ENCODE results near the gene ADGRV1.

The ADGRV1 gene, protein sequence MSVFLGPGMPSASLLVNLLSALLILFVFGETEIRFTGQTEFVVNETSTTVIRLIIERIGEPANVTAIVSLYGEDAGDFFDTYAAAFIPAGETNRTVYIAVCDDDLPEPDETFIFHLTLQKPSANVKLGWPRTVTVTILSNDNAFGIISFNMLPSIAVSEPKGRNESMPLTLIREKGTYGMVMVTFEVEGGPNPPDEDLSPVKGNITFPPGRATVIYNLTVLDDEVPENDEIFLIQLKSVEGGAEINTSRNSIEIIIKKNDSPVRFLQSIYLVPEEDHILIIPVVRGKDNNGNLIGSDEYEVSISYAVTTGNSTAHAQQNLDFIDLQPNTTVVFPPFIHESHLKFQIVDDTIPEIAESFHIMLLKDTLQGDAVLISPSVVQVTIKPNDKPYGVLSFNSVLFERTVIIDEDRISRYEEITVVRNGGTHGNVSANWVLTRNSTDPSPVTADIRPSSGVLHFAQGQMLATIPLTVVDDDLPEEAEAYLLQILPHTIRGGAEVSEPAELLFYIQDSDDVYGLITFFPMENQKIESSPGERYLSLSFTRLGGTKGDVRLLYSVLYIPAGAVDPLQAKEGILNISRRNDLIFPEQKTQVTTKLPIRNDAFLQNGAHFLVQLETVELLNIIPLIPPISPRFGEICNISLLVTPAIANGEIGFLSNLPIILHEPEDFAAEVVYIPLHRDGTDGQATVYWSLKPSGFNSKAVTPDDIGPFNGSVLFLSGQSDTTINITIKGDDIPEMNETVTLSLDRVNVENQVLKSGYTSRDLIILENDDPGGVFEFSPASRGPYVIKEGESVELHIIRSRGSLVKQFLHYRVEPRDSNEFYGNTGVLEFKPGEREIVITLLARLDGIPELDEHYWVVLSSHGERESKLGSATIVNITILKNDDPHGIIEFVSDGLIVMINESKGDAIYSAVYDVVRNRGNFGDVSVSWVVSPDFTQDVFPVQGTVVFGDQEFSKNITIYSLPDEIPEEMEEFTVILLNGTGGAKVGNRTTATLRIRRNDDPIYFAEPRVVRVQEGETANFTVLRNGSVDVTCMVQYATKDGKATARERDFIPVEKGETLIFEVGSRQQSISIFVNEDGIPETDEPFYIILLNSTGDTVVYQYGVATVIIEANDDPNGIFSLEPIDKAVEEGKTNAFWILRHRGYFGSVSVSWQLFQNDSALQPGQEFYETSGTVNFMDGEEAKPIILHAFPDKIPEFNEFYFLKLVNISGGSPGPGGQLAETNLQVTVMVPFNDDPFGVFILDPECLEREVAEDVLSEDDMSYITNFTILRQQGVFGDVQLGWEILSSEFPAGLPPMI (N-terminal part only)

DNA sequence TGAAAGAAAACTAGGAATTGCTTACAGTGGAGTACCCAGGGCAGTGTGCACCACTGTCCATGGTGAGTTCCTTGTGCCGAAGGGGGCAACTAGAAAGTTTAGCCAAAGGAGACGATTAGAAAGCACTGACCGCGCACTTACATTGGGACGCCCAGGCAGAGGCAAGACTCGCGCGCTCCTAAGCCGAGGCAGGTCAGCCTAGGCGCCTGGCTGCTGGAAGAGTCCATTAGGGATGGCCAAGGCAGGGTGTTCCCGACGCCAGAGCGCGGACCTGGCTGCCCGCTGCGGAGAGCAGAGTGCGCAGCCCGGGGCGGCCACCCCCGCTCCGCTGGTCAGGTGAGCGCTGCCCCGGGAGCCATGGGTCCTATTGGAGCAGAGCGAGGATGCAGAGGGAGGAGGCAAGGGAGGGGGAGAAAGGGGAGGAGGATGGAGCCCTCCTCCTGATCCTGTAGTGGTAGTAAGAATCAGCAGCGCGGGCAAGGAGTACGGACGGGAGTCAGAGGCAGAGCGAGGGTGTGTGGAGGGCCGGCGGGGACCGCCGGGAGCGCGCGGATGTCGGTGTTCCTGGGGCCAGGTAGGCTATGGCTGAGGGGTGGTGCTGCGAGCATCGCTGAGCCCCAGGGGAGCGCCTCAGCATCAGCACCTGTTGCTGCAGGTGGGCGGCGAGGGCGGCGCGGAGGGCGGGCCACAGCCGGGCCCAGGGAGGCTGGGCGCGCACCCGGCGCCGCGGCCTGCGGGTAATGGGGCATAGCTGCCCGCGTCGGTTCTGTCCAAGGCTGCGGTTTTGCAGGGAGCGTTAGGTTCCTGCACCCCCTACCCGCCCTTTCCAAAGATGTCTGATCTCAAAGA, at the start of gene ADGRV1:
ADGRV1 (plus strand) TSS at position 454 of the 849 bp plus-strand sequence; CDS start at position 553, 99 bp downstream.
- peak; percentile 52 to 93 for DNase-seq

DNA sequence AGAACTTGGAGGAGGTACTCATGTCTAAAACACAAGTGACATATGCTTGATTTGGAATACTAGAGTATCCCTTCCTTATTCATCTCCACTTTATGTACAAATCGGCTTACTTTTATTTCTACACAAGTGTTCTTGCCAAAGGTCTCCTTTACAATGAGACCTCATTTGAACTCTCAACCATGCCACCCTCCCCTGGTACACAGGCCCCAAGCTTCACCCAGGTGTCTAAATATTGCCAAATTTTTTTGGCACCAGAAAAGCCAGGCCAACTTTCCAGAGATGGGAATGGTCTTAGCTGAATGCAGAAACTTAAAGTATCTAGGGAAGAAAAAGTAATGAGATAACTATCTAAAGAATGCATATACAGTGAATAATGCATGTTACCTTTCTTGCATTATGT, 48.2 kb upstream of the ADGRV1 start:
- no peak for DNase-seq

DNA sequence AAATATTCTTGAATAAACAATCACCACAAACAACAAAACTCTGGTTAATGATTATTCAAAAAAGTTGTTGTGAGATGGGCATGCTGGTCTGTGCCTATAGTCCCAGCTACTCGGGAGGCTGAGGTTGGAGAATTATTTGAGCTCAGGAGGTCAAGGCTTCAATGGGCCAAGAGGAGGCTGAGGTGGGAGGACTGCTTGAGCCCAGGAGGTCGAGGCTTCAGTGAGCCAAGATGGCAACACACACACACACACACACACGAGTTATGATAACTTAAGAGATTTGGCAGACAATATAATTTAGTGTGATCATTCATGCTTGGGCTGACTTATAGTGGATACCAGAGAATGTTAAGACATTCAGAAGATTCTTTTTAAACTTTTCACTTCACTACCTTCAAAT, 44.1 kb upstream of the ADGRV1 start:
- no peak for DNase-seq

DNA sequence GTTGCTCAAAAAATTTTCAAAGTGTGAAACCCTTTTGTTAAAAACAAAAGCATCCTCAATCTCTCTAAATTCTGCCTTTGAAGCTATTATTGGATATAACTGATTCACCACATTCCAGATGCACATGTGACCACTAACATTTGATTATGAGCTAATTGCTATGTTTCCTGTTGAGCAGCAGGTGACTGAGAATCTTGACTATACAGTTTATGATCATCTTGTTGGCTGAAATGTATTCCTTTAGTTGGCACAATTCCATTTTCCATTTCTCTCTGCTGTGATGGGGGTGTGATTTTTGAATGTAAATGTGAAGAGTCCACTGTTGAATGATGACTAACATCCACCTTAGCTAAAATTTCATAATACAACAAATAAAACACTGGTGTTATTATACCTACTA, 39.9 kb upstream of the ADGRV1 start:
- DNase-seq = no peak

DNA sequence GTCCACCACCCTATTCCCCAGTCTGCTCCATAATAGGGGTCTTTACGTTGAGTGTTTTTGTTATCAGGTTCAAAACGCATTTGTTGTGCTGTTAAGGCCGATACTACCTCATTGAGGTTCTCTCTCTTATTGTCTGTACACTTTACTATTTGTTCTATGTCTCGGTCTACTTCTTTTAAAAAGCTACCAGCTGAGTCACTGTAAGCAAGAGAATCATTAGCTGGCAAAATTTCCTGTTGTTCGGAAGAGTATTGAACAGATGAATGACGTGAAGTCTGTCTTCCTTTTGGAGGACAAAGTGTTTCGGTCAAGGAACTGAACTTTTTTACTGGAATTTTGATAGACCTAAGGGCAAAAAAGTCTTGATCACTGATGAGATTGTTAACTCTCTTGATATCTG, 39.5 kb upstream of the ADGRV1 start:
- DNase-seq = no peak

DNA sequence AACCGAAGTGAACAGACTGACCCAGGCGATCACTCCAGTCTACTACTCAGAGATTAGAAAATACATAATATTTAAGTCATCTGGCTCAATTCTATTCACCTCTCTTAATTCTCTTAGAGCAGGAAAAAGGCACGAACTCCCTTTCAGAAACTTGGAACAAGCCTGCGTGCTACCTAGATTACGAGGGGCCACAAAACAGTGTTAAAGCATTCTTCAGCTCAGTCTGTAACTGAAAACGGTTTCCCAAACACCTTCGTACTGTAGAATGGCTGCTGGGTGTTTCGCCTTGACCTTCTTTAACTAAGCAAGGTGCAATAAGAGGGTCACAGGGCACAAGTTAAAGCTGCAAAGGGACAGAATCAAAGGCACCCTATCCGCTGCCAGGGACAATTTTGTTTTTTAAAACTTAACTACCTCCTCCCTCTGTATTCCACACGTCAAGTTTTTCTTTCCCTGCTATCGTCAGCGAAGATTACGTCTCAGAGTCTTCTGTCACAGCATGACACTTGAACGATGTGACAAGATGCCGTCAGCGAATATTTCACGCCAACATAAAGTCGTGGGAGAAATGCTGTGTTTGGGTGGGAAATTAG, 29.9 kb upstream of the ADGRV1 start:
- no peak for DNase-seq

DNA sequence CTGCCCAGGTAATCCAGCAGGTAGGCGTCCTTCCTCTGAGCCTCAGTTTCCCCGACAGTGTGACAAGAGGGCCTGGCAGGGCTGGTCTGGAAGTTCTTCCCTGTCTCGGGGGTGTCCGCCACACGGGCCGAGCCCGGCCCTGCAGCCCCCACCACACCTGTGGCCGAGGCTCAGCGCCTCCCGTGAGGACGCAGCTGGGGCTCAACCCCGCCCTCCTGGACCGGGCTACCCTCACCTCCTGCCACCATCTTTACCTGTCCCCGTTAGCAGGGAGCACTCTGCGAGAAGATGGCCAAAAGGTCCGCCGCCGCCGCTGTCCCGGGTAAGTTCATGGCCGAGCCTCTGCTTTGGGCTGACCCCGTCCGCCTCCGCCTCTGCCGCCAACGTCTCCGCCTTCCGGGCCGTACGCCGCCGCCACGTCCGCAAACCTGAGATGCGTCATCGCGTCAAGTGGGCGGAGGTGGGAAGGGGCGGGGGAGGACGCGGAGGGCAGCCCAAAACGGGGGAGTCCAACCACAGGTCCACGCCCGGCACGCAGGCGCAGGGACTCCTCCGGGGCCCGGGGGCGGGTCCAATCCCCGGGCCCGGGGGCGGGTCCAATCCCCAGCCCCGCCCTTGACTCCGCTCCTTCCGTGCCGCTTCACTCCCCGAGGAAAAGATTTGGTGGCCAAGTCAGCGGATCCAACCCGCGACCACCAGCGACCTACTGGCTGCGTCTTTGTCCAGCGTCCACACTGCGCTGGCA, 29.2 kb upstream of the ADGRV1 start, which contains the start of gene LYSMD3:
LYSMD3 (minus strand) TSS at position 391 of the 745 bp plus-strand sequence. CDS start 4,295 bp downstream, outside the sequence.
- peak; percentile 88 to 96 for DNase-seq

DNA sequence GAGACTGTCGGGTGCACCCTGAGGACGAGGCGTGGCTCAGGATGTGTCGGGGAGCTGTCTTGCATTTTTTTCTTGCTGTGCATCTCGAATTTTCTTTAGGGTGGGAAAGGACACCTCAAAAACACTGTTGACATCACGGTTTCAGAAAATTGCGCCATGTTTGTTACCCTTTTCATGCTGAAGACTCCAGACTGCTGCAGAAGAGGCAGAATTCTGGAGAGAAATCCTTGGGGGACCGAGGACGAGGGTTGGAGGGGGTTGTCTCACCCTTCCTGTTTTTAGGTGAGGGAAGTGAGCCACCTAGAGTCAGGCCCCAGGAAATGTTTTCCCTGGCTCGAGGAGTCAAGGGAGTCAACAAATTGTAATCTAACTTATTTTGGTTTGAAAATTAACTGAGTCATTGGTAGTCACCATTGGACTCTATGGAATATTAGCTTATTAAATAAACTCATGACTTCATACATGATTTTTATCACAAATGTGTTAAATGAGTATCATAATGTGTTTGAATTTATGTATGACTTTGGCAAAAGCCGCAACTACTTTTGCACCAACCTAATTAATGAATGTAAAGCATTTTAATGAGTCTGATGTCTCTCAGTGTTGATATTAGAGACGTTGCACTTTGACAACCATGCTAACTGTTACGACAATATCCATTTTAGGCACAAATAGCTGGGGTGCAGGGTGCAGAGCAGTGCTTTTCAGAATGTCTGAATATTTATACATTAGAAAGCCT, 28.5 kb upstream of the ADGRV1 start:
- peak; percentile 69 to 78 for DNase-seq

DNA sequence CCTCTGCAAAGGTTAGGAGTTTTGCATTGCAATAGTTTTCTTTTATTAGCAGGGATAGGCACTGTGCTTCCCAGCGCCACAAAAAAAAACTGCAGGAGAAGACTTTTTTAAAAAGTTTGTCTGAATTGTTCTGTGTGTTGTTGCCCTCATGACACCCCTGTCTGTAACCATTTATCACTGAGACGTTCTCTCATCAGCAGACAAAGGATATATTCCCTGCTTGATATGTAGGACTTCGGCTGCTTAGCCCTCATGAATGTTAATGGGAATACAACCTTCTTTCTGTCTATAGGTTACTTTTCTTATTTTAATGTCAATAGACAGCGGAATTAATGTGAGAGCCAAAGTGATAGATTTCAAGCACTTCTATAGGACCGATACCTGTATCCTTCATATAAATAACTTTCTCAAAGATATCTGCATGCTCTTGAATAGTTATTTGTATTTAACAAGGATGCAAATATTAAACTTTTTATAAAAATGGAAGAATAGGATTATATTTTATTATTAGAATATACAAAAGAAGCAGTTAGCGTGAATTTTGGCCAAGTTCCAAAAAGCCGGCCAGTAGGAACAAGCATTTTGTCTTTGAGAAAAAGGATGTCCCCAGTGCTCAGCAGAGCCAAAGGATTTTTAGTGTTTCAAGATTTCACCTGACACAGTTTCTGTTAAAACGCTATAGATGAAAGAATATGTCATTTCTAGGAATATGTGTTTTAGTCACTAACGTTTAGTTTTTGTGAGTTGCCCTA, 27.7 kb upstream of the ADGRV1 start:
- DNase-seq = peak in 1 of 2 experiments; percentile 6

DNA sequence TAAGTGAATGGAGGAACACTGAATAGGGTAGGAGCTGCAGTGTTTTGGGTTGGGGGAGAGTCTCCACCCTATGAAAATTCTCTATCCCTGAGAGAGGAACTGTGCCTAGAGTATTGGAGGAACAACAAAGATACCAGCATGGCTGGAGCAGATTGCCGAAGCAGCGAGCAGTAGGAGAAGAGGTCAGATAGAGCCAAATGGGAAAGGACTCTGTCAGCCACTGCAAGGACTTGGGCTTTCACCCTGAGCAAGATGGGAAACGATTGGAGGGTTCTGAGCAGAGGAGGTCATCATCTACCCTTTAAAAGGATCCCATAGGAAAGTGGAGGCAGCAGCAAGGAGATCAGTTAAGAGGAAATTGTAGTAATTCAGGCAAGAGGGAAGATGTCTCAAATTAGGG, 24.8 kb upstream of the ADGRV1 start:
- no peak for DNase-seq

DNA sequence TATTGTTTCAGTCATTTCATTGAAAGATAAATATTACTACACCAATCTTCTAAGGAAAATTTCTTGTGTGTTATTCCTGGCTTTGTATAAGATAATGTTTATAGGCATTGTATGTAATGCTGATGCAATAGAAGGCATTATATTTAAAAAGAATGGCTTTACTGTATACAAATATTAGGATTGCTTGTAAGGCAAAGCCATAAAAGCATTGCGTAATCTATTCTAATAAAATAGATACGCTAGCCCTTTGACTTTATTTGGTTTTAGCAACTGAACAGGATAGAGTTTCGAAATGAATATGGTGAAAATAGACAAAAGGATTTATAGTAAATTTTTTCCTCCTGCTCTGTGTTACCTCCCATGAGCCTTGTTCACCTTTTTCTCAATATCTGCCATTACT, 23.7 kb upstream of the ADGRV1 start:
- no peak for DNase-seq

DNA sequence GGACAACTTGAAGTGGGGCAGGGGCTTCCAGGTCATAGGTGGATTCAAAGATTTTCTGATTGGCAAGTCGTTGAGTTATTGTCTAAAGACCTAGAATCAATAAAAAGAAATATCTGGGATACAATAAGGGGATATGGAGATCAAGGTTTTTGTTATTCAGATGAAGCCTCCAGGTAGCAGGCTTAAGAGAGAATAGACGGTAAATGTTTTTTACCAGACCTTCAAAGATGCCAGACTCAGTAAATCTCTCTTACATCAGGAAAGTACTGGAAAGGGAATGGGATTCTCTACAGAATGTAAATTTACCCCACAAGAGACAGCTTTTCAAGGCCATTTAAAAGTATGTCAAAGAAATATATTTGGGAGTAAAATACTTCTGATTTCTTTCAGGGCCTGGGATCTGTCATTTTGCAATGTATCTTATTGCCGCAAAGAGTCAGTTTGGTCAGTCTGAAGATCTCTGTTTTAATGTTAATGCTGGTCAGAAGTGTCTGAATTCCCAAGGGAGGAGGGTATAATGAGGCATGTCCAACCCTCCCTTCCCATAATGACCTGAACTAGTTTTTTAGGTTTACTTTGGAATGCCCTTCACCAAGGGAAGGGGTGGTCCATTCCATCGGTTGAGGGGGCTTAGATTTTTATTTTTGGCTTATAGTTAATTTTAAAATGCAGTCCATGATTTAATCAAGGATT, 15.6 kb upstream of the ADGRV1 start:
- DNase-seq = no peak

DNA sequence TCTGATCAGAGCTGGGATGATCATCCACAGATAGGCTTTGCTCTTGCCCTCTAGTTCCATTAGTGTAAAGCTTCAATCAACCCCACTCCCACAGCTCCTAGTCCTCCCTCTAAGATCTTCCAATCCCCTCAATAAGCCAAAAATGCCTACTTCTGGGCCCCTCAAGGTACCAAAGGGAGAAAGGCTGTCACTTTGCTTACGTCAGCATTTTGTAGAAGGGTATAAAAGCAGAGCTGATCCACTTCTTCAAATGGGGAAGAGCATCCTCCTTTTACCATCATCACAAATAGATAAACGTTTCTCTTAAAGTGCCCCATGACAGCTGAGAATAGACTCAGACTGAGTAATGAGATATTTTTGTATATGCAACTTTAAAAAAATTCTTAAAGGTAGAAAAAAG, 13.1 kb upstream of the ADGRV1 start:
- no peak for DNase-seq

DNA sequence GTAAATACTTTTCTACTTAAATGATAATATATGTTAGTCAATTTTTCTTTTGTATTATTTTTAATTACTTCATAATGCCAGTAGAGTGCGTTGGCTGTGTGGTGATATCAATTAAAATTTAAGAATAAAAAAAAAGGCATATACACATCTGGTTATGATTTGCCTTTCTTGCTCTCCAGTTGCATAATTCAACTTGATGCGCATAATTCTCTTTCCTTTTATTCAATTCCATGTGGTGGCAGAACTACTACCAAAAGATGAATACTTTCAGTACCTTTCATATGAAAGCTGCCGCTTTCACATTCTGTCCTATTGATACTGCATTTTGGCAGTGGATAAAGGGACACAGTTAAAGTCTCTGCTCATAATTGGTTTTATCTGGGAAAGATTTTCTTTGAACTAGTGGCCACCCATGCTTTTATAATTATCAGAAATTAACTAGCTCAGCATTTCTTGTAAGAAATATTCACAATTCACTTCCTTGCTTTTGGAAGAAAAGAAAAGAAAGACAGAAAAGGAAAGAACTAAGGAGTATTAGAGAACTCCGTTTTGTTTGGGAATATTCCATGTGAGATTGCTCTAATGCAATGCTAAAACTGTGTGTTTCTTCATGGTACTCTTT, 12.3 kb upstream of the ADGRV1 start:
- no peak for DNase-seq

DNA sequence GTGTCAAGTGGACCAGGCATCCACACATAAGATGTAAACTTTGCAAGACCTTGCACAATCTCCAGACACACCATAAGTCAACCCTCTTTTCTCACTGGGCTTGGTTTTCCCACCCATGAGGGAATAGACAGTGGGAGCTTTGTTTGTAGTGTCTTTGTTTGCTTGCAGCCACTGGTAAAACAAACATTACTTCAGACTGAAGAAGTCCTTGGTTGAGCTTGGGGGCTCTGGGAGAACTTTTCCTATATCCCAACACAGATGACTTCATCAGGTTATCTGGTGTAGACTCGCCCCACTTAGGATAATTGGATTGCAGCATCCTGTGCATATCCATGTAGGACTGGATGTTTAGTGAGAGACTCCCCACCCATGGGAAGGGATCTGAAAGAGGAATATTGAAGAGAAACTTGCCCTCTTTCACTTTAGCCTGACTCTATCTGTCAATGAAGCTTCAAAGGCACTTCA, 11.5 kb upstream of the ADGRV1 start:
- no peak for DNase-seq

DNA sequence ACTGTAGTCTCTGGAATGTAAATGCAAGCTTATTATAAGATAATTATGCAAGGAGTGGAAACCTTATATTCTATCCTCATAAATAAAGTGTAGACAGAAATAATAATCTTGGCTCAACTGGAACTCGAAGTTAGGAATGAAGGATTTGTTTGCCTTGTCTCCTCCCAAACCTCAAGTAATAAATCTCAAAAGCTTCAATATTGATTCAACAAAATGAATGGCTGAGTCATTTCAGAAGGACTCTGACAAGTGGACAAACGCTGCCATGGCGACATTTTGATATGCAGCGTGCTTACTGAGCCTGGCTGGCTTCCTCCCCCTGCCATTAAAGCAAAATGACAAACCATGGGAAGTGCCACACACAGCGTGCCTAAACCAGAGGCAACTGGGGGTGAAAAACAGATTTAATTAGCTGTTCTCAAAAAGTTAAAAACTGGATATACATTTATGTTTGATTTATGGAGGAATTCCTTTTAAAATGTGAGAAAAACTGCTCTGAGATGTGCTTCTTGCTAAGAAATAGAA, 10.5 kb upstream of the ADGRV1 start:
- DNase-seq = no peak

DNA sequence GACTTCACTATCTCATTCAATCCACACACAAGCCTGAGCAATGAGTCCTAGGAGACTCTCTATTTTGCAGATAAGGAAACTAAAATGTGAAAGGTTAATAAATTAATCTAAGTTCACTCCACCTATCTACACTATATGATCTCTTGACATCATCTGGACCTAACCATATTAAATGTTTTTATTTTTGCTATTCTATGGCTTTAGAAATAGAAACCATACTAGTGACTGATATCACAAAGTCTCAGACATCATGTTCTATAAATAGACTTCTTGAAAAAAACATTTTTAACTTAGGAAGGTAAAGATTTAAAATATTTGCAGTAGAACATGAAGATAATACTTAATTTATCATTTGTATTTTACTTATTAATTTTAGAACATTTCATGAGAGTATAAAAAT, 9.4 kb upstream of the ADGRV1 start:
- DNase-seq = no peak
